Measurements from ENCODE around the gene RABEPK.

- no peak for TF ChIP-seq CTCF (IDR thresholded peaks at IDR 0.05)
- no peak for TF ChIP-seq POLR2A (IDR thresholded peaks at IDR 0.05)
Observed at GRCh38 chr9:125260561-125260960, 60.2 kb downstream of the RABEPK start.
